GM12878 (cell line): ENCODE results near the gene CACNA1D.

Experiments used
- CBX3 ChIP-seq: fragments of 200-600 bp; sonication (generic); IDR thresholded peaks from 2 replicates; pipeline ENCODE4 v1.6.1; 2016; ENCODE audit warnings: low read depth, borderline replicate concordance
- LARP7 ChIP-seq: fragments of 450-650 bp; IDR thresholded peaks from 2 replicates; pipeline ENCODE4 v1.6.1; 2017; ENCODE audit warnings: mild to moderate bottlenecking
- NRF1 ChIP-seq: conservative IDR thresholded peaks from 2 replicates; pipeline ENCODE4 v1.6.1; 2011; ENCODE audit warnings: mild to moderate bottlenecking, low read depth, low read length, improper control_type of control experiment

DNA sequence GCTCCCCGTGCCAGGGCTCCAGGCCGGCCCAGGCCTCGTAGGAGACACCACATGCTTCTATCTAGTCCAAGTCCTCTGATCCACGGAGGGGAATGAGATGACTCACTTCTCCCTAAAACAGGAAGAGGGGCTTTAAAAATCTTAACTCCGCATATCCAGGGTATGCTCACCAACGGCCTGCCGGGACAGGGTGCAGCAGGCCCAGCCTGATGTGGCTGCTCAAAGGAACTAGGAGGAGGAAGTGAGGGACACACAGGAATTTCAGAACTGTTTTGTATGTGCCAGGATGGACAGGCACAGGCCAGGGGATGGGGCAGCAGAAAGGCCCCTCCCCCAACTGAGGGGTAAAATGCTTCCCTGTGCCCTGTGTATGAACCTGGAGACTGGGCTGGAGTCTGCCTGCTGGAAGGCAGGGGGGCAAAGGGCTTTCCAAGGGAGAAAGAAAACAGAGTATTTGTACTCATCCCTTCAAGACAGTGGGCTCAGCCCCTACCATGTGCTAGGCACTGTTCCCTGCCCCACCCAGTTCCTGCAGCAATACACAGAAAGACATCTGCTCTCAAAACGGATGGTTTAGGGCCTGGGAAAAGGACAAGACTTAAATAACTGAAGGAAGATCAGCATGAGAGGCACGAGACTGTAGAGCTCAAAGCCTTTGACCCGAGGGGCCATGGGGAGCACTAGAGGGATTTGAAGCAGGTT is 329.7 kb downstream of the CACNA1D start:
- TF ChIP-seq CBX3 (no peak), NRF1 (no peak), LARP7 (no peak)
